Right lobe of liver (tissue), 6 donors: ENCODE results near the gene HEXD. TPM values are rescaled to one million over a fixed set of nuclear protein-coding genes. Genes with fewer than 3 reads are reported as not detected.

Source experiments
- ATAC-seq, 4 donors: fragments of 200-7000 bp; cut with Tn5 transposase; one replicate each; pipeline ENCODE4 v1.9.1; 2020; ENCODE audit warnings: mild to moderate bottlenecking in 4 of 4, moderate library complexity in 4 of 4
- DNase-seq, 3 donors: peaks; one replicate each; pipeline ENCODE4 v3.0.0-alpha.2; 2020
- H3K27ac ChIP-seq, 3 donors: fragments of 200-600 bp; one replicate each; pipeline ENCODE4 v1.8.0; 2022
- H3K27me3 ChIP-seq, 2 donors: fragments of 200-600 bp; one replicate each; pipeline ENCODE4 v1.8.0; 2022
- H3K36me3 ChIP-seq, 4 donors: fragments of 200-600 bp; sonication (generic) in 1 of 4; one replicate each; pipeline versions ENCODE4 v1.5.1 to v1.8.0; 2017 to 2022; ENCODE audit warnings: control low read depth in 1 of 4
- H3K4me1 ChIP-seq, 4 donors: fragments of 200-600 bp; sonication (generic) in 1 of 4; one replicate each; pipeline versions ENCODE4 v1.5.1 to v1.8.0; 2017 to 2022; ENCODE audit warnings: control low read depth in 1 of 4
- H3K4me3 ChIP-seq, 3 donors: fragments of 200-600 bp; one replicate each; pipeline ENCODE4 v1.8.0; 2022
- H3K9me3 ChIP-seq, 4 donors: fragments of 200-600 bp; sonication (generic) in 1 of 4; one replicate each; pipeline versions ENCODE4 v1.5.1 to v1.8.0; 2017 to 2022; ENCODE audit warnings: control low read depth in 1 of 4
- POLR2A ChIP-seq: fragments of 450-650 bp; IDR thresholded peaks from one replicate; pipeline ENCODE4 v1.6.1; 2017; ENCODE audit warnings: antibody characterized with exemption, mild to moderate bottlenecking
- WGBS: methylation state at CpG from one replicate; pipeline ENCODE4 v1.1.6; 2018; ENCODE audit warnings: low coverage, low lambda C conversion rate; ENCODE audit not compliant: insufficient coverage; ENCODE audit errors: missing lambda C conversion rate; 5-methylcytosine and 5-hydroxymethylcytosine counted together
- intact Hi-C, 2 donors: fragments of 100-400 bp; cut with DNase I; formaldehyde crosslinking; loops; one replicate each; pipeline versions ENCODE4 v1.11.2 to v1.14.1; 2022
- total RNA-seq, 6 experiments: library from RNA; depleted of rRNA in 2 of 6; stranded (reverse); fragments of >200 nt in 2 of 6; fragmentation: NEBNext Ultra II Directional in 3 of 6; extraction: Animal tissue kit (Norgen Biotek cat#: 25700) in 3 of 6; gene quantifications; one replicate each; pipeline versions ENCODE4 v1.1.0 to v1.2.4, GENCODE V29; 2016 to 2023
- TF ChIP-seq, protein P1 (sequence below), 4 donors: fragments of 200-600 bp in 3 of 4; fragments of 450-650 bp in 1 of 4; IDR thresholded peaks; one replicate each; pipeline versions ENCODE4 v1.5.1 to v1.8.0; 2016 to 2022; ENCODE audit warnings: antibody characterized with exemption in 4 of 4, mild to moderate bottlenecking in 2 of 4
- donor health status: DM: no; HTN: yes; CAD: no.
- donor health status: DM: no; HTN: no; CAD: no.
- donor health status: DM: no; HTN: no; CAD: no.
- donor health status: DM: no; HTN: yes; CAD: no.
- donor health status: DM: no; HTN: yes; CAD: no.

The HEXD gene
- total RNA-seq, 6 experiments from 2014 or later: 9.6 to 30.4 (median 20.2) TPM

DNA sequence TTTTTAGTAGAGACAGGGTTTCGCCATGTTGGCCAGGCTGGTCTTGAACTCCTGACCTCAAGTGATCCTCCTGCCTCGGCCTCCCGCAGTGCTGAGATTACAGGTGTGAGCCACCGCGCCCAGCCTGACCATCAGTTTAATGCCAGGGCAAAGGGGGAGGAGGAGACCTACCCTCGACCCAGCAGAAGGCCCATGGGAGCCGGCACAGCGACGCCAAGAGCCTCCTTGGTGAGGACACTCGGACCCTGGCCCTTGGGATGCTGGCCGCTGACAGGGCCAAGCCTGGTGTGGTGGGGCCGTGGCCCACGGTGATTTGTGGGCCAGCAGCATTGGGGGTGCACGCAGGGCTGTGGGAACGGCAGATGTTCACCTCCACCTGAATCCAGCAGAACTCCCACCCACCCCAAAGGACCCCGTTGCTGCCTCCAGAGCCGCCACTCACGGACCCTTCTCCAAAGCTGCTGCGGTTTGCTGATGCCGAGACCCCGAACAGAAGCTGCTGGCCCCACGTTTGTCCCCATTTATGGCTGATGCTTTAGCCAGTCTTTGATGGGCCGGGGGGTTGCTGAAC, 26.6 kb upstream of the HEXD start:
- 71% methylated on average over 2 of the region's 23 CpGs for WGBS
- DNase-seq (no peak), ATAC-seq (no peak)
- Histone ChIP-seq H3K4me3 (no peak overlapping the region), H3K4me1 (no peaks in the 10 kb centered on the region), H3K36me3 (no peaks in the 10 kb centered on the region), H3K9me3 (no peaks in the 10 kb centered on the region), H3K27ac (no peak overlapping the region), H3K27me3 (no peaks in the 10 kb centered on the region)
- no peak for TF ChIP-seq POLR2A
- TF ChIP-seq, protein P1, sequence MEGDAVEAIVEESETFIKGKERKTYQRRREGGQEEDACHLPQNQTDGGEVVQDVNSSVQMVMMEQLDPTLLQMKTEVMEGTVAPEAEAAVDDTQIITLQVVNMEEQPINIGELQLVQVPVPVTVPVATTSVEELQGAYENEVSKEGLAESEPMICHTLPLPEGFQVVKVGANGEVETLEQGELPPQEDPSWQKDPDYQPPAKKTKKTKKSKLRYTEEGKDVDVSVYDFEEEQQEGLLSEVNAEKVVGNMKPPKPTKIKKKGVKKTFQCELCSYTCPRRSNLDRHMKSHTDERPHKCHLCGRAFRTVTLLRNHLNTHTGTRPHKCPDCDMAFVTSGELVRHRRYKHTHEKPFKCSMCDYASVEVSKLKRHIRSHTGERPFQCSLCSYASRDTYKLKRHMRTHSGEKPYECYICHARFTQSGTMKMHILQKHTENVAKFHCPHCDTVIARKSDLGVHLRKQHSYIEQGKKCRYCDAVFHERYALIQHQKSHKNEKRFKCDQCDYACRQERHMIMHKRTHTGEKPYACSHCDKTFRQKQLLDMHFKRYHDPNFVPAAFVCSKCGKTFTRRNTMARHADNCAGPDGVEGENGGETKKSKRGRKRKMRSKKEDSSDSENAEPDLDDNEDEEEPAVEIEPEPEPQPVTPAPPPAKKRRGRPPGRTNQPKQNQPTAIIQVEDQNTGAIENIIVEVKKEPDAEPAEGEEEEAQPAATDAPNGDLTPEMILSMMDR (IDR thresholded peaks at IDR 0.05): no peak
- intact Hi-C loops: no loop called here

DNA sequence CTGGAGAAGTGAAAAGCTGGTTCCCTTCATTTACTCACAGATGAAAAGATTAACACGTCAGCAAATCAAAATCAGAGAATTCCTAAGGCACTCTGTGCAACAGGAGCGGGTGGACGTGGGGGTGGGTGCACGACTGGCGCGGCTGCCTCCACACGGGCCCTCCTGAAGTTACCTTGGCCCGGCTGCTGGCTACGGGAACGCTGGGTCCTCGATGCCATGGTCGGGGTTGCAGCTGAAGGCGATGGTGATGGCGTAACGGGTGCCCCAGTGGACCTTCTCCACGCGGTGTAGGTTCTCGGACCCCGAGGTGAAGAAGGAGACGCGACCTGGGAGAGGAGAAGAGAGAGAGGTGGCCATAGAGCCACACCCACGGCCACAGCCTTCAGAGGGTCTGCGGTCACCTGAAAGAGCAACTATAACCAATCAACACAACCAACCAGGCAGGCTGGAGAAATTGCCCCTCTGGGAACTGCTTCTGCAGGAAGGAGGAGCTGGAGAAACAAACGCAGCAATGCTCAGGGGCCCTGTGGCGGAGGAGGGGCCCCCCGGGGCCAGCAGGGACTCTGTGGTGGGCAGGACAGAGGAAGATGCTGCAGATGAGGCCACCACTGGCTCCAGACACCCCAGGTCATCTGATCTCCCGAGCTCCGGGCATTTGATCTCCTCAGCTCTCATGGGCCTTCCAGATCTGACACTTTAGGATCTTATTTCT, 25.8 kb upstream of the HEXD start:
- Histone ChIP-seq H3K9me3 (no peaks in the 10 kb centered on the region), H3K36me3 (no peaks in the 10 kb centered on the region), H3K4me3 (no peak overlapping the region), H3K4me1 (no peaks in the 10 kb centered on the region), H3K27ac (no peak overlapping the region), H3K27me3 (no peaks in the 10 kb centered on the region)
- no peak for DNase-seq
- WGBS: 91% methylated on average over 14 of the region's 28 CpGs
- ATAC-seq: no peak
- TF ChIP-seq, protein P1 (IDR thresholded peaks at IDR 0.05): no peak
- no peak for TF ChIP-seq POLR2A
- intact Hi-C loops: no loop called here

DNA sequence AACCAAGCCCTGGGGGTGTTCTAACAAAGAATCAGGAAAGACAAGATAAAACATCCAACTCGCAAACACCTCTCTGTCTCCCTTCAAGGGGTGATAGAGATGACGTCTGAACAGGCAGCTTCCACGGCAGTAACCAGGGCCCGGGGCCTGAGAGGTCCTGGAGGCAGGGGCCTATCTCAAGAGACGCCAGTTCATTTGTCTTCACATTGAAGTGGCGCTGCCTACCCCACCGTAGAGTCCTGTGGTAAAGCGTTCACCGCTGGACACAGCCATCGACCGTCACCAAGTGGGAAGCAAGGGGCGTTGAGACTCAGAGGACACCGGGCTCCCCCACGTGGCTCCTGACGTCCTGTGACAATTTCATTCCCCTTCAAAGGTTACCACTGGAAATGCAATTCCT, 25.2 kb upstream of the HEXD start:
- ATAC-seq (no peak), DNase-seq (no peak)
- intact Hi-C loops: no loop called here
- Histone ChIP-seq H3K36me3 (no peaks in the 10 kb centered on the region), H3K4me3 (no peak overlapping the region), H3K27me3 (no peaks in the 10 kb centered on the region), H3K4me1 (no peaks in the 10 kb centered on the region), H3K9me3 (no peaks in the 10 kb centered on the region), H3K27ac (no peak overlapping the region)
- no peak for TF ChIP-seq POLR2A
- TF ChIP-seq, protein P1 (IDR thresholded peaks at IDR 0.05): no peak
- WGBS: no CpG with 5 or more reads among the region's 15 CpGs

DNA sequence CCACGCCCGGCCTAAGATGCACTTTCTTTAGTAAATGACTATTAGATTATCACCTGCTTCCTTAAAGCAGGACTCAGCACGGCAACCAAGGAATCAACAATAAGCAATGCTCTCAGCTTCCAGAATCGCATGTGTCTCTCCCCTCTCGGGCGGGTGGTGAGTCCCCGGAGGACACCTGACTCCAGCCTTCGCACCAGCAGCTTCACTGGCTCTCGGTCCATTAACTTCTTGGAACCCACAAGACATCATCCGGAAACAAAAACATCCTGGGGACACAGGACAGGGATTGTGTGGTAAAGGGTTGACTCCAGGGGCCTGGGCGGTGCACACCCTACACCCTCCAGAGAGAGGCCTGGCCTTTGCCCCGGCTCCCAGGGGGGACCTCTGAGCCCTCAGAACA, 23.9 kb upstream of the HEXD start:
- WGBS: 81% methylated on average over 7 of the region's 12 CpGs
- TF ChIP-seq POLR2A: no peak
- TF ChIP-seq, protein P1 (IDR thresholded peaks at IDR 0.05): no peak
- ATAC-seq: no peak
- no peak overlapping the region for H3K4me3 ChIP-seq
- H3K27ac ChIP-seq: no peak overlapping the region
- no peaks in the 10 kb centered on the region for H3K36me3 ChIP-seq
- H3K9me3 ChIP-seq: no peaks in the 10 kb centered on the region
- no peaks in the 10 kb centered on the region for H3K27me3 ChIP-seq
- no peak for DNase-seq
- H3K4me1 ChIP-seq: no peaks in the 10 kb centered on the region
- intact Hi-C loops: no loop called here
